HG03521 (cell line): ENCODE data around the gene NFATC1.

Experiments used
- ATAC-seq: cut with Tn5 transposase; IDR thresholded peaks from one replicate; pipeline ENCODE4 v1.9.1; 2021; ENCODE audit warnings: mild to moderate bottlenecking, moderate library complexity; ENCODE audit not compliant: unreplicated experiment

NFATC1 gene

GRCh38 chr18:79577451-79578395, 182.0 kb downstream of the NFATC1 start:
- ATAC-seq = no peak

- ATAC-seq = no peak
Measured at GRCh38 chr18:79578396-79579260, 182.9 kb downstream of the NFATC1 start.
